ENCODE measurements around the gene P3H4. TPM values are rescaled to one million over a fixed set of nuclear protein-coding genes. Genes with fewer than 3 reads are reported as not detected.
"Not testable (repeated sequence)": the region's sequence is repeated elsewhere in the genome, so short reads cannot be mapped to it uniquely, and the experiment has no call there.

P3H4 gene
- total and polyA plus RNA-seq, 8 donors: 19.1 to 47.1 (median 31.0) TPM

- DNase-seq: no peak
- Histone ChIP-seq H3K36me3 (peaks cover 0 to 15% of the 10 kb centered on the region in 2 donors), H3K27me3 (no peaks in the 10 kb centered on the region), H3K4me1 (no peaks in the 10 kb centered on the region), H3K9me3 (no peaks in the 10 kb centered on the region), H3K4me3 (no peak overlapping the region), H3K27ac (no peak overlapping the region)
- intact Hi-C loops (cut with DNase I): no loop called here
- no peak for ATAC-seq
- TF ChIP-seq CTCF (IDR thresholded peaks at IDR 0.05): no peak
These were observed 37.0 kb upstream of the P3H4 start for GRCh38 chr17:41848788-41849187.

- DNase-seq (no peak), ATAC-seq (no peak)
- Histone ChIP-seq H3K4me3 (no peak overlapping the region), H3K4me1 (no peaks in the 10 kb centered on the region), H3K27me3 (no peaks in the 10 kb centered on the region), H3K9me3 (no peaks in the 10 kb centered on the region), H3K36me3 (peaks cover 0 to 7% of the 10 kb centered on the region in 2 donors), H3K27ac (no peak overlapping the region)
- intact Hi-C loops (cut with DNase I): no loop called here
- TF ChIP-seq CTCF (IDR thresholded peaks at IDR 0.05): no peak
These were observed 33.2 kb upstream of the P3H4 start for GRCh38 chr17:41844971-41845370.

- H3K27ac ChIP-seq; ATAC-seq; H3K36me3 ChIP-seq; H3K4me1 ChIP-seq; DNase-seq; H3K27me3 ChIP-seq; H3K4me3 ChIP-seq; intact Hi-C loops (cut with DNase I); H3K9me3 ChIP-seq: not testable (repeated sequence)
These were observed 29.0 kb upstream of the P3H4 start for GRCh38 chr17:41840781-41841180.

DNA sequence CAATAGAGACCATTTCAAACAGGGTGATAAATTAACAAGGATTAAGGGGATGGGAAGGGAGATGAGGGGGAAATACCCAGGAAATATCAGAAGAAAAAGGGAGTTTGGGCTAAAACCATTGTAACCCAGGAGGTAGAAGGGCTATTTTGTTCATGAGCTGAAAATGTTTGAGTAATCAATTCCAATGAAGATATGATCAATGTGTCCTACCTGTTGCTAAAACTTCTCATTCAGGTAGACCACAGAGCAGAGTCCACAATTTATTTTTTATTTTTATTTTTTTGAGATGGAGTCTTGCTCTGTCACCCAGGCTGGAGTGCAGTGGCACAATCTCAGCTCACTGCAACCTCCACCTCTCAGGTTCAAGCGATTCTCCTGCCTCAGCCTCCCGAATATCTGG, 27.7 kb upstream of the P3H4 start:
- H3K36me3 ChIP-seq; H3K9me3 ChIP-seq; H3K27ac ChIP-seq; H3K4me3 ChIP-seq; intact Hi-C loops (cut with DNase I); DNase-seq; ATAC-seq: not testable (repeated sequence)
- Histone ChIP-seq H3K27me3 (peaks cover 0 to 14% of the 10 kb centered on the region in 2 donors), H3K4me1 (peaks cover 4 to 15% of the 10 kb centered on the region in 2 donors)

DNA sequence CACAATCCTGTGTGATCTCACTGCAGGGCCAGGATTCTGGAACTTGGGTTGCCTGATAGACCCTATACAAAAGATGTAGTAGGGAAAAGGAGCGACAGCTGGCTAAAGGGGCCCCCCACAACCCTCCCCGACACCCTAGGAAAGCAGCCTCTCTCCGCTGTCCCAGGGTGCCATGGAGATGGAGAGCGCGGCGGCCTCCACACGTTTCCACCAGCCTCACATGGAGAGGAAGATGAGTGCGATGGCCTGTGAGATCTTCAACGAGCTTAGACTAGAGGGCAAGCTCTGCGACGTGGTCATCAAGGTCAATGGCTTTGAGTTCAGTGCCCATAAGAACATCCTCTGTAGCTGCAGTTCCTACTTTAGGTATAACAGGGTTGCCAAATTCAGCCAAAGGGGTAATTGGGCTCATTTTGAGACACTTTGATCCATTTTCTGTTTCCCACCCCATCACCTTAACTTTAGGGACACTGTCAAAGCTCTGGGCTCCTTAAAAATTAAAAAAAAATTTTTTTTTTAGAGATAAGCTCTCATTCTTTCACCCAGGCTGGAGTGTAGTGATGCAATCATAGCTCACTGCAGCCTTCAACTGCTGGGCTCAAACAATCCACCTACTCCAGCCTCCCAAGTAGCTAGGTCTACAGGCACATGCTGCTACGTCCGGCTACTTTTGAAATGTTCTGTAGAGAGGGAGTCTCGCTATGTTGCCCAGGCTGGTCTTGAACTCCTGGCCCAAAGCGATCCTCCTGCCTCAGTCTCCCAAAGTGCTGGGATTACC, 26.2 kb upstream of the P3H4 start, which contains the start of gene KLHL10:
TSS of gene KLHL10 (plus strand) at position 65 of the 778 bp plus-strand sequence. CDS start at position 173, 108 bp downstream.
- no peaks in the 10 kb centered on the region for H3K36me3 ChIP-seq
- no peaks in the 10 kb centered on the region for H3K9me3 ChIP-seq
- DNase-seq (no peak), ATAC-seq (no peak)
- peak within 1 kb of the TSS; percentile 71 to 90 for H3K4me3 ChIP-seq
- peaks cover 0 to 14% of the 10 kb centered on the region in 2 donors for H3K27me3 ChIP-seq
- intact Hi-C loops (cut with DNase I): no loop called here
- H3K27ac ChIP-seq: no peak within 1 kb of the TSS
- H3K4me1 ChIP-seq: peaks cover 4 to 15% of the 10 kb centered on the region in 2 donors
- no peak for TF ChIP-seq CTCF (IDR thresholded peaks at IDR 0.05)

DNA sequence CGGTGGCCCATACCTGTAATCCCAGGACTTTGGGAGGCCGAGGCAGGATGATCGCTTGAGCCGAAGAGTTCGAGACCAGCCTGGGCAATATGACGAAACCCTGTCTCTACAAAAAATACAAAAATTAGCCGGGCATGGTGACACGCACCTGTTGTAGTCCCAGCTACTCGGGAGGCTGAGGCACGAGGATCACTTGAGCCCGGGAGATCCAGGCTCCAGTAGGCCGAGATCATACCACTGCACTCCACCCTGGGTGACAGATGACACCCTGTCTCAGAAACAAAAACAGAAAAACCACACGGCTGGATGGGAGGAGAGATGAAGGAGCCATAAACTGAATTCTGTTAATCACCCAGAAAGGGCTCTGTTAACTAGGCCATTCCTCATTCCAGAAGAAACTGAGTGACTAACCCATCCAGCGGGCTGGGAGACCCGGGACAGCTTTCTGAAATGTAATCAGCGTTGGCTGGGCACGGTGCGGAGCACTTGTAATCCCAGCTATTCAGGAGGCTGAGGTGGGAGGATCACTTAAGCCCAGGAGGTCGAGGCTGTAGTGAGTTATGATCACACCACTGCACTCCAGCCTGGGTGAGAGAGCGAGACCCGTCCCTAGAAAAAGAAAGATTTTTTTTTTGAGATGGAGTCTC, 24.9 kb upstream of the P3H4 start:
- H3K36me3 ChIP-seq: peaks cover 0 to 6% of the 10 kb centered on the region in 2 donors
- peaks cover 0 to 14% of the 10 kb centered on the region in 2 donors for H3K27me3 ChIP-seq
- peak overlapping the region; percentile 71 to 90 for H3K4me3 ChIP-seq
- H3K27ac ChIP-seq: no peak overlapping the region
- peaks cover 4 to 15% of the 10 kb centered on the region in 2 donors for H3K4me1 ChIP-seq
- intact Hi-C loops (cut with DNase I): no loop called here
- TF ChIP-seq CTCF (IDR thresholded peaks at IDR 0.05): no peak
- no peaks in the 10 kb centered on the region for H3K9me3 ChIP-seq
- no peak for DNase-seq
- peak; percentile 4 for ATAC-seq

Measured in left lung (tissue), 10 donors.